ENCODE results near the gene GALNT10. TPM values are rescaled to one million over a fixed set of nuclear protein-coding genes. Genes with fewer than 3 reads are reported as not detected.

GALNT10 gene
- total and polyA plus RNA-seq, 9 of the 15 experiments (the other 6 are each of a cell fraction or from before 2014, with no cell fraction given), result 4.6 to 37.1 (median 13.3) TPM

DNA sequence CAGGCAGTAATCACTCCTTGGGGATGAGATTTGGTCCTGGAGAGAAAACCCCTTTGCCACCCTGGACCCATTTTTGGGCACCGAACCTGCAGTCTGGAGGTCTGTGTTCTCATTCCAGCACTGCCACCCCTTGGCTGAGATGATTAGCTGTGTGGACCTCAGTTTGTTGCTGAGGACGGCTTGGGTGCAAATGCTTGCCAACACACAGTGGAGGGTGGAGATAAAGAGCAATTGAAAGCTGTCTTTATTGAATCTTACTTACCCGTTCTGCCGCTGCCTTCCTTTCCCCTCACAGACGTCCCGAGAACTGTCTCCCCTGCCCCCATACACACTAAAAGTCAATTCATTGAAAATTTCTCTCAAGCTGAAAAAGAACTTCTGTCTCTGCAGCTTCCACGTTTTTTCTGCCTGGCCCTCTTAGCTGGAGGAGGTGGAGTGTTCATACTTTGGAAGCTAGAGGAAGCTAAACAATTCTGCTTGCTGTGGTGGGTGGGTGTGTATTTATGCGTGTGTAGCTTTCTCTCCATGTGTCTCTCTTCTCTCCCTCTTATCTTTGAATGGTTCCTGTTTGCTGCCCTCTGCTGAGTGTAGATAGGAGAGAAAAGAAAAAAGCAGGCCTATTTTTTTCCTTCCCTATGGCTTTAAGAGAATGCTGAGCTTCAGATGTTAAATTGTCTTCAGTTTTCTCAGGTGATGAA, 6.6 kb downstream of the GALNT10 start (continued):
- TF ChIP-seq ESRRA (IDR thresholded peaks at IDR 0.05; ENCODE audit: borderline replicate concordance, low read depth) (peak; percentile 16; the same call in 1 of the 2 replicates), CBX5 (IDR thresholded peaks at IDR 0.05; ENCODE audit: borderline replicate concordance, low read depth) (no peak), ZNF41 (CRISPR knock-in tag; conservative IDR thresholded peaks at IDR 0.05) (no peak), UBTF (IDR thresholded peaks at IDR 0.05; ENCODE audit: borderline replicate concordance in 1 of 2, low read depth in 2 of 2, low read length in 2 of 2) (0 out of 4 replicates have a peak, but pooled peaks of 1 of the 2 experiments have one; percentile 25), ZNF644 (tag; IDR thresholded peaks at IDR 0.05; ENCODE audit: low read depth) (0 out of 2 replicates have a peak, but pooled peaks have one; percentile 45), BRCA1 (IDR thresholded peaks at IDR 0.05) (no peak), BRCA1 (CRISPR knock-in tag; IDR thresholded peaks at IDR 0.05) (no peak), SOX6 (IDR thresholded peaks at IDR 0.05) (peak; percentile 85), ADNP (tag; IDR thresholded peaks at IDR 0.05) (0 out of 2 replicates have a peak, but pooled peaks have one; percentile 56), TBP (optimal IDR thresholded peaks at IDR 0.05; ENCODE audit: low read depth, low read length) (peak; percentile 51), NFIX (CRISPR knock-in tag; IDR thresholded peaks at IDR 0.05; ENCODE audit: low read depth) (no peak), CXXC5 (CRISPR knock-in tag; IDR thresholded peaks at IDR 0.05) (peak; percentile 73), CREM (IDR thresholded peaks at IDR 0.05; ENCODE audit: low read depth) (peak; percentile 54), OTX1 (CRISPR knock-in tag; IDR thresholded peaks at IDR 0.05) (peak; percentile 82)
- TF ChIP-seq, protein P1, sequence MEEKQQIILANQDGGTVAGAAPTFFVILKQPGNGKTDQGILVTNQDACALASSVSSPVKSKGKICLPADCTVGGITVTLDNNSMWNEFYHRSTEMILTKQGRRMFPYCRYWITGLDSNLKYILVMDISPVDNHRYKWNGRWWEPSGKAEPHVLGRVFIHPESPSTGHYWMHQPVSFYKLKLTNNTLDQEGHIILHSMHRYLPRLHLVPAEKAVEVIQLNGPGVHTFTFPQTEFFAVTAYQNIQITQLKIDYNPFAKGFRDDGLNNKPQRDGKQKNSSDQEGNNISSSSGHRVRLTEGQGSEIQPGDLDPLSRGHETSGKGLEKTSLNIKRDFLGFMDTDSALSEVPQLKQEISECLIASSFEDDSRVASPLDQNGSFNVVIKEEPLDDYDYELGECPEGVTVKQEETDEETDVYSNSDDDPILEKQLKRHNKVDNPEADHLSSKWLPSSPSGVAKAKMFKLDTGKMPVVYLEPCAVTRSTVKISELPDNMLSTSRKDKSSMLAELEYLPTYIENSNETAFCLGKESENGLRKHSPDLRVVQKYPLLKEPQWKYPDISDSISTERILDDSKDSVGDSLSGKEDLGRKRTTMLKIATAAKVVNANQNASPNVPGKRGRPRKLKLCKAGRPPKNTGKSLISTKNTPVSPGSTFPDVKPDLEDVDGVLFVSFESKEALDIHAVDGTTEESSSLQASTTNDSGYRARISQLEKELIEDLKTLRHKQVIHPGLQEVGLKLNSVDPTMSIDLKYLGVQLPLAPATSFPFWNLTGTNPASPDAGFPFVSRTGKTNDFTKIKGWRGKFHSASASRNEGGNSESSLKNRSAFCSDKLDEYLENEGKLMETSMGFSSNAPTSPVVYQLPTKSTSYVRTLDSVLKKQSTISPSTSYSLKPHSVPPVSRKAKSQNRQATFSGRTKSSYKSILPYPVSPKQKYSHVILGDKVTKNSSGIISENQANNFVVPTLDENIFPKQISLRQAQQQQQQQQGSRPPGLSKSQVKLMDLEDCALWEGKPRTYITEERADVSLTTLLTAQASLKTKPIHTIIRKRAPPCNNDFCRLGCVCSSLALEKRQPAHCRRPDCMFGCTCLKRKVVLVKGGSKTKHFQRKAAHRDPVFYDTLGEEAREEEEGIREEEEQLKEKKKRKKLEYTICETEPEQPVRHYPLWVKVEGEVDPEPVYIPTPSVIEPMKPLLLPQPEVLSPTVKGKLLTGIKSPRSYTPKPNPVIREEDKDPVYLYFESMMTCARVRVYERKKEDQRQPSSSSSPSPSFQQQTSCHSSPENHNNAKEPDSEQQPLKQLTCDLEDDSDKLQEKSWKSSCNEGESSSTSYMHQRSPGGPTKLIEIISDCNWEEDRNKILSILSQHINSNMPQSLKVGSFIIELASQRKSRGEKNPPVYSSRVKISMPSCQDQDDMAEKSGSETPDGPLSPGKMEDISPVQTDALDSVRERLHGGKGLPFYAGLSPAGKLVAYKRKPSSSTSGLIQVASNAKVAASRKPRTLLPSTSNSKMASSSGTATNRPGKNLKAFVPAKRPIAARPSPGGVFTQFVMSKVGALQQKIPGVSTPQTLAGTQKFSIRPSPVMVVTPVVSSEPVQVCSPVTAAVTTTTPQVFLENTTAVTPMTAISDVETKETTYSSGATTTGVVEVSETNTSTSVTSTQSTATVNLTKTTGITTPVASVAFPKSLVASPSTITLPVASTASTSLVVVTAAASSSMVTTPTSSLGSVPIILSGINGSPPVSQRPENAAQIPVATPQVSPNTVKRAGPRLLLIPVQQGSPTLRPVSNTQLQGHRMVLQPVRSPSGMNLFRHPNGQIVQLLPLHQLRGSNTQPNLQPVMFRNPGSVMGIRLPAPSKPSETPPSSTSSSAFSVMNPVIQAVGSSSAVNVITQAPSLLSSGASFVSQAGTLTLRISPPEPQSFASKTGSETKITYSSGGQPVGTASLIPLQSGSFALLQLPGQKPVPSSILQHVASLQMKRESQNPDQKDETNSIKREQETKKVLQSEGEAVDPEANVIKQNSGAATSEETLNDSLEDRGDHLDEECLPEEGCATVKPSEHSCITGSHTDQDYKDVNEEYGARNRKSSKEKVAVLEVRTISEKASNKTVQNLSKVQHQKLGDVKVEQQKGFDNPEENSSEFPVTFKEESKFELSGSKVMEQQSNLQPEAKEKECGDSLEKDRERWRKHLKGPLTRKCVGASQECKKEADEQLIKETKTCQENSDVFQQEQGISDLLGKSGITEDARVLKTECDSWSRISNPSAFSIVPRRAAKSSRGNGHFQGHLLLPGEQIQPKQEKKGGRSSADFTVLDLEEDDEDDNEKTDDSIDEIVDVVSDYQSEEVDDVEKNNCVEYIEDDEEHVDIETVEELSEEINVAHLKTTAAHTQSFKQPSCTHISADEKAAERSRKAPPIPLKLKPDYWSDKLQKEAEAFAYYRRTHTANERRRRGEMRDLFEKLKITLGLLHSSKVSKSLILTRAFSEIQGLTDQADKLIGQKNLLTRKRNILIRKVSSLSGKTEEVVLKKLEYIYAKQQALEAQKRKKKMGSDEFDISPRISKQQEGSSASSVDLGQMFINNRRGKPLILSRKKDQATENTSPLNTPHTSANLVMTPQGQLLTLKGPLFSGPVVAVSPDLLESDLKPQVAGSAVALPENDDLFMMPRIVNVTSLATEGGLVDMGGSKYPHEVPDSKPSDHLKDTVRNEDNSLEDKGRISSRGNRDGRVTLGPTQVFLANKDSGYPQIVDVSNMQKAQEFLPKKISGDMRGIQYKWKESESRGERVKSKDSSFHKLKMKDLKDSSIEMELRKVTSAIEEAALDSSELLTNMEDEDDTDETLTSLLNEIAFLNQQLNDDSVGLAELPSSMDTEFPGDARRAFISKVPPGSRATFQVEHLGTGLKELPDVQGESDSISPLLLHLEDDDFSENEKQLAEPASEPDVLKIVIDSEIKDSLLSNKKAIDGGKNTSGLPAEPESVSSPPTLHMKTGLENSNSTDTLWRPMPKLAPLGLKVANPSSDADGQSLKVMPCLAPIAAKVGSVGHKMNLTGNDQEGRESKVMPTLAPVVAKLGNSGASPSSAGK (IDR thresholded peaks at IDR 0.05), result peak; percentile 57

Measured in K562 (cell line).